Tibial artery (tissue), 4 donors: ENCODE results near the gene KBTBD13.
"Not testable (repeated sequence)": the region's sequence is repeated elsewhere in the genome, so short reads cannot be mapped to it uniquely, and the experiment has no call there.

Source experiments
- DNase-seq, 2 donors: peaks; one replicate each; pipeline ENCODE4 v3.0.0-alpha.2; 2019
- H3K27ac ChIP-seq, 2 donors: fragments of 200-600 bp; sonication (generic) in 1 of 2; 1 replicate in 1 of 2; 2 replicates in 1 of 2; pipeline ENCODE4 v1.5.1; 2018 to 2019; ENCODE audit warnings: mild to moderate bottlenecking in 1 of 2
- H3K27me3 ChIP-seq, 2 donors: fragments of 200-600 bp; sonication (generic) in 1 of 2; one replicate each; pipeline versions ENCODE4 v1.5.1 to v1.6.0; 2016 to 2019
- H3K36me3 ChIP-seq, 3 donors: fragments of 200-600 bp; sonication (generic) in 2 of 3; one replicate each; pipeline ENCODE4 v1.5.1; 2016 to 2019; ENCODE audit warnings: mild to moderate bottlenecking in 2 of 3
- H3K4me1 ChIP-seq, 4 donors: fragments of 200-600 bp; sonication (generic) in 2 of 4; 1 replicate in 3 of 4; 2 replicates in 1 of 4; pipeline ENCODE4 v1.5.1; 2016 to 2019
- H3K4me3 ChIP-seq, 2 donors: fragments of 200-600 bp; sonication (generic) in 1 of 2; 1 replicate in 1 of 2; 2 replicates in 1 of 2; pipeline ENCODE4 v1.5.1; 2018 to 2019; ENCODE audit warnings: mild to moderate bottlenecking in 2 of 2
- H3K9me3 ChIP-seq, 3 donors: fragments of 200-600 bp; sonication (generic) in 1 of 3; one replicate each; pipeline ENCODE4 v1.5.1; 2016 to 2019
- CTCF ChIP-seq, 2 experiments: fragments of 200-600 bp in 1 of 2; fragments of 450-650 bp in 1 of 2; IDR thresholded peaks; one replicate each; pipeline ENCODE4 v1.5.1; 2017 to 2019; ENCODE audit warnings: antibody characterized with exemption in 2 of 2, mild to moderate bottlenecking in 1 of 2, moderate library complexity in 1 of 2
- intact Hi-C: fragments of 100-400 bp; cut with DNase I; formaldehyde crosslinking; loops from one replicate; pipeline ENCODE4 v1.15.0; 2023; ENCODE audit warnings: low total_unique reads

The KBTBD13 gene

GRCh38 chr15:65072027-65072426 lies 4.5 kb upstream of the KBTBD13 start:
- Histone ChIP-seq H3K27me3 (no peaks in the 10 kb centered on the region), H3K4me1 (peaks cover 0 to 68% (median 58%) of the 10 kb centered on the region in 4 donors), H3K9me3 (no peaks in the 10 kb centered on the region), H3K4me3 (no peak overlapping the region), H3K36me3 (no peaks in the 10 kb centered on the region), H3K27ac (peak overlapping the region; percentile 95 to 99)
- no peak for TF ChIP-seq CTCF (IDR thresholded peaks at IDR 0.05)
- intact Hi-C loops = no loop called here
- no peak for DNase-seq

- intact Hi-C loops = no loop called here
- no peak for TF ChIP-seq CTCF (IDR thresholded peaks at IDR 0.05)
- no peak overlapping the region for H3K4me3 ChIP-seq
Observed at GRCh38 chr15:65072617-65073016, 3.9 kb upstream of the KBTBD13 start.

GRCh38 chr15:65074946-65075345 lies 1.6 kb upstream of the KBTBD13 start:
- intact Hi-C loops, DNase-seq, H3K36me3 ChIP-seq, H3K27me3 ChIP-seq, H3K9me3 ChIP-seq, H3K4me3 ChIP-seq: not testable (repeated sequence)
- Histone ChIP-seq H3K4me1 (peaks cover 4 to 79% (median 50%) of the 10 kb centered on the region in 4 donors), H3K27ac (peak overlapping the region; percentile 75 to 95)

More at GRCh38 chr15:65072617-65073016, 3.9 kb upstream of the KBTBD13 start:
- H3K36me3 ChIP-seq = no peaks in the 10 kb centered on the region
- no peaks in the 10 kb centered on the region for H3K9me3 ChIP-seq
- peaks cover 3 to 74% (median 64%) of the 10 kb centered on the region in 4 donors for H3K4me1 ChIP-seq
- H3K27ac ChIP-seq = peak overlapping the region; percentile 95 to 99
- DNase-seq = no peak
- H3K27me3 ChIP-seq = no peaks in the 10 kb centered on the region

GRCh38 chr15:65075607-65076395 lies 745 bp upstream of the KBTBD13 start:
- Histone ChIP-seq H3K27ac (peak overlapping the region; percentile 75 to 95), H3K4me3 (peak overlapping the region; percentile 19 to 31), H3K4me1 (peaks cover 4 to 76% (median 41%) of the 10 kb centered on the region in 4 donors)
- H3K9me3 ChIP-seq, DNase-seq, H3K27me3 ChIP-seq, H3K36me3 ChIP-seq, intact Hi-C loops: not testable (repeated sequence)

- no peaks in the 10 kb centered on the region for H3K36me3 ChIP-seq
- no peak for TF ChIP-seq CTCF (IDR thresholded peaks at IDR 0.05)
- H3K27ac ChIP-seq = peak overlapping the region; percentile 75 to 95
- H3K27me3 ChIP-seq = no peaks in the 10 kb centered on the region
- DNase-seq = no peak
- no peaks in the 10 kb centered on the region for H3K9me3 ChIP-seq
- intact Hi-C loops = no loop called here
- H3K4me3 ChIP-seq = peak overlapping the region in 1 of 2 donors; percentile 0
- peaks cover 4 to 76% (median 40%) of the 10 kb centered on the region in 4 donors for H3K4me1 ChIP-seq
Observed at GRCh38 chr15:65077291-65077980, 890 bp downstream of the KBTBD13 start.

- H3K4me1 ChIP-seq = peaks cover 4 to 78% (median 43%) of the 10 kb centered on the region in 4 donors
- intact Hi-C loops = loop anchor here (2.0 kb wide), 1 partner anchor 25 kb away; no protein-coding TSS in a partner anchor
- H3K27ac ChIP-seq = peak overlapping the region; percentile 75 to 95
- peak; percentile 57 to 88 for DNase-seq
- H3K4me3 ChIP-seq = peak overlapping the region in 1 of 2 donors; percentile 0
- no peaks in the 10 kb centered on the region for H3K36me3 ChIP-seq
- no peaks in the 10 kb centered on the region for H3K9me3 ChIP-seq
- H3K27me3 ChIP-seq = no peaks in the 10 kb centered on the region
- peak; percentile 57 to 59 for TF ChIP-seq CTCF (IDR thresholded peaks at IDR 0.05)
Observed at GRCh38 chr15:65077981-65078352, 1.4 kb downstream of the KBTBD13 start.
